Measurements from ENCODE around the gene DOCK3.
A peak's percentile ranks its signal among the peaks of the same experiment; 100 is the strongest.
"Not testable (repeated sequence)": the region's sequence is repeated elsewhere in the genome, so short reads cannot be mapped to it uniquely, and the experiment has no call there.

The DOCK3 gene

GRCh38 chr3:51002495-51002894 is 327.8 kb downstream of the DOCK3 start:
- no peak for DNase-seq

- DNase-seq = no peak
Observed at GRCh38 chr3:51004235-51004634, 329.5 kb downstream of the DOCK3 start.

- DNase-seq = no peak
Observed at GRCh38 chr3:51024121-51024520, 349.4 kb downstream of the DOCK3 start.

- peak; percentile 58 to 60 for DNase-seq
Observed at GRCh38 chr3:51024765-51025632, 350.3 kb downstream of the DOCK3 start.

- no peak for DNase-seq
Observed at GRCh38 chr3:51031666-51032065, 356.9 kb downstream of the DOCK3 start.

- no peak for DNase-seq
Observed at GRCh38 chr3:51035630-51036029, 360.9 kb downstream of the DOCK3 start.

- no peak for DNase-seq
Observed at GRCh38 chr3:51044982-51045381, 370.3 kb downstream of the DOCK3 start.

- DNase-seq = no peak
Observed at GRCh38 chr3:51052562-51052961, 377.8 kb downstream of the DOCK3 start.

GRCh38 chr3:51057121-51057520 is 382.4 kb downstream of the DOCK3 start:
- DNase-seq = no peak

GRCh38 chr3:51063053-51063452 is 388.3 kb downstream of the DOCK3 start:
- no peak for DNase-seq

GRCh38 chr3:51075221-51075775 is 400.6 kb downstream of the DOCK3 start:
- DNase-seq = no peak

GRCh38 chr3:51082363-51082762 is 407.6 kb downstream of the DOCK3 start:
- no peak for DNase-seq

- no peak for DNase-seq
Observed at GRCh38 chr3:51083490-51083889, 408.8 kb downstream of the DOCK3 start.

GRCh38 chr3:51092141-51092540 is 417.4 kb downstream of the DOCK3 start:
- peak in 1 of 2 experiments; percentile 6 for DNase-seq

- DNase-seq = not testable (repeated sequence)
Observed at GRCh38 chr3:51094838-51095237, 420.1 kb downstream of the DOCK3 start.

- DNase-seq = peak; percentile 43 to 67
Observed at GRCh38 chr3:51099794-51100535, 425.2 kb downstream of the DOCK3 start.

- no peak for DNase-seq
Observed at GRCh38 chr3:51100536-51100851, 425.8 kb downstream of the DOCK3 start.

GRCh38 chr3:51102396-51102795 is 427.7 kb downstream of the DOCK3 start:
- DNase-seq = no peak

- DNase-seq = no peak
Observed at GRCh38 chr3:51106242-51106876, 431.6 kb downstream of the DOCK3 start.

- no peak for DNase-seq
Observed at GRCh38 chr3:51110586-51110985, 435.9 kb downstream of the DOCK3 start.

- no peak for DNase-seq
Observed at GRCh38 chr3:51122944-51123343, 448.2 kb downstream of the DOCK3 start.

- DNase-seq = no peak
Observed at GRCh38 chr3:51123531-51123930, 448.8 kb downstream of the DOCK3 start.

GRCh38 chr3:51131607-51132006 is 456.9 kb downstream of the DOCK3 start:
- DNase-seq = not testable (repeated sequence)

Data from SHP77 (cell line).